NCI-H2227 (cell line): ENCODE results near the gene IFNL3.
"Not testable (repeated sequence)": the region's sequence is repeated elsewhere in the genome, so short reads cannot be mapped to it uniquely, and the experiment has no call there.

Experiments
- DNase-seq: peaks from one replicate; lab custom pipeline; 2025; ENCODE audit not compliant: unreplicated experiment; lab: John Stamatoyannopoulos, UW

Gene IFNL3

DNA sequence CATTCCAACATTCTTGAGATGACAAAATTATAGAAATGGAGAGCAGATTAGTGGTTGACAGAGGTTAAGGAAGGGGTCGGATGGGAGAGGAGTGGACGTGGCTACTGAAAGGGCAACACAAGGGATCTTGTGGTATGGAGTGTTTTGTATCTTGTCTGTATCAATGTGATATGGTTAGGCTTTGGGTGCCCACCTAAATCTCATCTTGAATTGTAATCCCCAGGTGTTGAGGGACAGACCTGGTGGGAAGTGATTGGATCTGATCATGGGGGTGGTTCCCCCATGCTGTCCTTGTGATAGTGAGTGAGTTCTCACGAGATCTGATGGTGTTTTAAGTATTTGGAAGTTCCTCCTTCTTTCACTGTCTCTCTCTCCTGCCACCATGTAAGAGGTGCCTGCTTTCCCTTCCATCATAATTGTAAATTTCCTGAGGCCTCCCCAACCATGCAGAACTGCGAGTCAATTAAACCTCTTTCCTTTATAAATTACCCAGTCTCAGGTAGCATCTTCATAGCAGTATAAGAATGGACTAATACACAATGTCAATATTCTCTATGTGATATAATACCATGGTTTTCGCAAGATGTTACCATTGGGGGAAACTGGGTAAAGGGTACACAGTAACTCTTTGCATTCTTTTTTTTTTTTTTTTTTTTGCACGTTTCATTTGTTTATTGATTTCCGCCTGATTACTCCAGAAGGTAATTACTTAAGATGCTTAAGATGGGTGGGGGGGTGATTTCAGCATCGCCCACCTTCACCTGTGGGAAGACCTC lies 8.8 kb upstream of the IFNL3 start:
- no peak for DNase-seq

DNA sequence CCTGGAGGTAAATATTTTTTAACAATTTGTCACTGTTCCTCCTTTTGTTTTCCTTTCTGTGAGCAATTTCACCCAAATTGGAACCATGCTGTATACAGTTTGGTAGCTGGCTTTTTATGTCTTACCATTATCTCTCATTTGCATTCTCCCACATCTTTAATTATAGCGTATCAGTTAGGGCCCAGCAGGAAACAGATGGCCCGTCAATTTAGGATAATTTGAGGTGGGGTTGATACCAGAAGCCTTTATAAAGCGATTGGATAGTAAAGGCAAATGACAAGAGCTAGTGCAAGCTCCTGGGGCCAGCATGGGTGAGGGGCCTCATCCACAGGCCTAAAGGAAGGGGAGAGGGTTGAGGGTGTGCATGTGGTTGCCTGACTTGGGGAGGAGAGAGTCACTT lies 7.7 kb upstream of the IFNL3 start:
- DNase-seq = no peak

DNA sequence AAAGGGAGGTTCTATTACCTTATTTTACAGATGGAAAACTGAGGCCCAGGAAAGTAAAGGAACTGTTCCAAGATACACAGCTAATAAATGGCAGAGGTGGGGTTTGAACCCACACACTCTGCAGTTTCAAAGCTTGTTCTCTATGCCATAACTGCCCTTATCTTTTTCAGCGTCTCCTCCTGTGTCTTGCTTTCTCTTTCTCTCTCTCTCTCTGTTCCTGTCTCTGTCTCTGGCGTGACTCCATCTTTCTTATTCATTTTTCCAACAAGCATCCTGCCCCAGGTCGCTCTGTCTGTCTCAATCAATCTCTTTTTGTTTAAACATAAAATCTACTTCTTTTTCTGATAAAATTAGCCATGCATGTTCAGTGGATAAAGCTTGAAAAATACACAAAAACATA lies 7.0 kb upstream of the IFNL3 start:
- no peak for DNase-seq

DNA sequence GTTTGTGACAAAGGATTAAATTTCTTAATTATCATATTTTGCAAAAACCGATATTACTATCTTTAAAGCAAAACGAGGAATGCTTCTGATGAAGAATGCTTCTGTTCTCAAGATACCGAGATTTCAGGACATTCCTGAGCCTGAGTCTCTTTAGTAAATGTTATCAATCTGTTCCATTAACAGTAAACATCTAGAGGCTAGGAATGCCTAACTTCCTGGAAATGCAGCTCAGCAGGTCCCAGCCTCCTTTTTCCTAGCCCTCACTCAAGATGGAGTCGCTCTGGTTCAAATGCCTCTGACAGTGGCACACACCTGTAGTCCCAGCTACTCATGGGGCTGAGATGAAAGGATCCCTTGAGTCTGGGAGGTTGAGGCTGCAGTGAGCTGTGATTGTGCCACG lies 6.3 kb upstream of the IFNL3 start:
- no peak for DNase-seq

DNA sequence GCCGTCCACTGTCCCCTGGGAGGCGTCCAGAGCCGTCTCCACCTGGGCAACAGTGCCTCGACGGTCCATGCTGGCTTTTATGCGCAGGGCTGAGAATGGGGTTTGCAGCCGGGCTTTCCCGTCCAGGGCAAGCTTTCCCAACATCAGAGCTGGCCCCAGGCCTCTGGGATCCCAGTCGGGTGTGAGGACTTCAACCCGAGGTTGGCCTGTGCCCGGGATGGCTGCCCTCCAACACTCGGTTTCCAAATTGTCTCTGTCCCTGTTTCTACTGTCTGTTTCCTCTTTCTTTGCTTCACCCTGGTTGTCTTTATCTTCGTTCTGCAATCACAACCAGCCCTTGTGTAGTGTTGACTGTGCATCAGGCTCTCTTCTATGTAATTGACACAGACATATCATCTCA lies 4.0 kb upstream of the IFNL3 start, which contains the start of gene IFNL4:
IFNL4 (minus strand) TSS at position 51 of the 400 bp plus-strand sequence.
- DNase-seq = no peak

DNA sequence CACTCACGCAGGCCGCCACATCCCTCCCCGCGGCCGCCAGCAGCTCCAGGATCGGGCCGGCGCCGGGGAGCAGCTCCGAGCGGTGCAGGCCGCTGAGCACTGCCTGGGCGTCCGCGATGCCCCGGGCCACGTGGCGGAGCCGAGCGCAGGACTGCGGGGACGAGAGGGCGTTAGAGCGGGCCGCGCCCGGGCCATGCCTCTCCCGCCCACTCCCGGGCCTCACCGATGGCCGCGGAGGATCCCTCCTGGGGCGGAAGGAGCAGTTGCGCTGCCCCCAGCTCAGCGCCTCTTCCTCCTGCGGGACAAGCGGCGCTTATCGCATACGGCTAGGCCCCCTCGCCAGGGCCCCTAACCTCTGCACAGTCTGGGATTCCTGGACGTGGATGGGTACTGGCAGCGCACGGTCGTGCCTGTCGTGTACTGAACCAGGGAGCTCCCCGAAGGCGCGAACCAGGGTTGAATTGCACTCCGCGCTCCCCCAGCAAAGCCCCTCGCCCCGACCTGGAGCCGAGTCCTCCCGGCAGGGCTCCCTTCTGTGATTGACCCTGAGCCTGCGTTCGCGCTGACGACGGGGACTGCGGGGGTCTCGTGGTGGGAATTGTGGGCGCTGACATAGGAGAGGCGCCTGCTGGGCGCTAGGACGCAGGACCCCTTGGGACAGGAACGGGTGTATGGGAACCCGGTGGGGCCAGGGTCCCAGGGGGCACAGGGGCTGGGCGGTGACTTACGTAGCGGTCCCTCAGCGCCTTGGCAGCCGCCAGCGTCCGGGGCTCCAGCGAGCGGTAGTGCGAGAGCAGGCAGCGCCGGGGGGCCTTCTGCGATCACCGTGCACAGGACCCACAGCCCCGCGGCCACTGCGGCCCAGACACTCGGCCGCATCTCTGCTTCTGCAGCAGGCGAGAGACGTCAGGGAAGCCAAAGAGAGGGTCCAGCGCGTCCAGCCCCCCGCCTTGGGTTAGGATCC lies 3.2 kb upstream of the IFNL3 start:
- no peak for DNase-seq

DNA sequence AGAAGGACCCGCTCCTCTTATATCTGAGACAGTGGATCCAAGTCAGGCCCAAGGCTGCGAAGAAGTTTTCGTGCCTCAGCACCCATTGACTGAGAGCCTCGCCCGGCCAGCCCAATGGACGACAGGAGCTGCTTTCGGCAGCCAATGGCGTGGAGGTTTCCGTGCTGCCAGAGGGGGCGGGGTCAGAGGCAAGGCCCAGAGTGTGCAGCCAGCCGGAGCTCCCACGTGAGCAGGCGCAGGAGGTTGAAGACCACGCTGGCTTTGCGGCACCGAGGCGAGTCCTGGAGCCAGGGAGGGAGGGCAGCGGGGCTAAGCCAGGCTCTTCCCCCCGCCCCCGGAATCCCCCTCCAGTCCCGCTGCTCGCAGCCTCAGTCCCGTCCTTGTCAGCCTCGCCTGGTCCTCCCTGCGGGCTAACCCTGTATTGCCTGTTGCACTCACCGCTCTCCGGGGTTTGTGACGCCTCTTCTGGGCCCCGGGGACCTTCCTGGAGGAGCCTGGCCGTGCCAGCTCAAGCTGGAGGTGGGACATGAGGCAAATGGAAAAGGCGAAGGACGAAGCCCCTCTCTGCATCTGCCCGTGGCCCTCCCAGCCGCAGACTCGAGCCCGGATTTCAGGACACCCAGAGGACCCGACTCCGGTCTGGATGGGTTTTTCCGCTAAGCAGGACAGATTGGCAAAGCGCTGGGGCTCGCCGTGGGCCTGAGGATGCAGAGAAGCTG lies 2.3 kb upstream of the IFNL3 start:
- DNase-seq = no peak

DNA sequence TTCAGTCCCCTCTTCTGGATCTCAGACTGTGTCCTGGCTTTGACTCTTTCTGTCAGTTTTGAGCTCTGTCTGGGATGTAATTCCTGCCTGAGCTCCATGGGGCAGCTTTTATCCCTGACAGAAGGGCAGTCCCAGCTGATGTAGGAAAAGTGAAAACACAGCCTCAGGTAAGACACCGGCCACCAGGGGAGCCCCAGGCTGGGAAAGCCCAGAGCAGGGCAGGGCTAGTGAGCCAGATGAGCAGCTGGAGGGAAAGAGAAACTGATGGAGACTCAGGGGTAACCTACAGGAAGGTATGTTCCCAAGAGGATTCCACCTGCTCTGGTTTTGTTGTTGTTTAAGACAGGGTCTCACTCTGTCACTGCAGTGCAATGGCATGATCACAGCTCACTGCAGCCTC lies 360 bp upstream of the IFNL3 start:
- not testable (repeated sequence) for DNase-seq

DNA sequence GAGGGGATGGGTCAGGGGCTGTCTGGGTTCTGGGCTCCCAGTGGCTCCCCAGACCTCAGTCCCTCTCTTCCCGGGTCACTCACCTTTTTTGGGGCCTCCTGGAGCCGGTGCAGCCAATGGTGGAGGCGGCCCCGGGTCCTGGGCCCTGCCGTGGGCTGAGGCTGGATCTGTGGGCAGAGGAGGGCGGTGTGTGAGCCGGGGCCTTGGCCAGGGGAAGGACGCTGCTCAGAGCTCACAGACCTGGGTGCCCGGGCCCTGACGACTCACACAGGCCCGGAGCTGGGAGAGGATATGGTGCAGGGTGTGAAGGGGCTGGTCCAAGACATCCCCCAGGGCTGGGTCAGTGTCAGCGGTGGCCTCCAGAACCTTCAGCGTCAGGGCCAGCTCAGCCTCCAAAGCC lies 1.1 kb downstream of the IFNL3 start:
- not testable (repeated sequence) for DNase-seq

DNA sequence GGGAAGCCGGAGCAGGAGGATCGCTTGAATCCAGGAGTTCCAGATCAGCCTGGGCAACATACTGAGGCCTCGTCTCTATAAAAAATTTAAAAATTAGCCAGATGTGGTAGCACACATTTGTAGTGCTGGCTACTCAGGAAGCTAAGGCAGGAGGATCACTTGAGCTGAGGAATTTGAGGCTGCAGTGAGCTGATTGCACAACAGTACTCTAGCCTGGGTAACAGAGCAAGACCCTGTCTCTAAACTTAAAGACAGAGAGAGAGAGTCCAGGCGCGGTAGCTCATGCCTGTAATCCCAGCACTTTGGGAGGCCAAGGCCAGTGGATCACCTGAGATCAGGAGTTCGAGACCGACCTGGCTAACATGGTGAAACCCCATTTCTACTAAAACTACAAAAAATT lies 4.4 kb downstream of the IFNL3 start:
- no peak for DNase-seq

DNA sequence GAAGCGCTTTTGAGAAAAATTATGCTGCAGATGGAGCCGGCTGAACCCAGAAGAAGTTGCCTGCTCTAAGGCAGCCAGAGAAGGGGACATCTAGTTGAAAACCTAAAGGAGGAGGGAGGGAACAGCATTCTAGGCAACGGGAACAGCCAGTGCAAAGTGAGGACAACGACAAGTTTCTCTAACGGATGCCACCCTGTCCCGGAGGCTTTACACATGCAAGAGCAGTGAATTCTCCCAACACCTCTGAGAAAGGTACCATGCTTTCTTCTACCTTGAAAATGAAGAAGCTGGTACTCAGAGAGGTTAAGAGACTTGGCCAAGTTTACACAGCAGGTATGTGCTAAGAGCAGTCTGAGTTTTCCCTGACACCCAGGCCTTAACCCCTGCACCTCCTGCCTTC lies 5.9 kb downstream of the IFNL3 start:
- DNase-seq = no peak

DNA sequence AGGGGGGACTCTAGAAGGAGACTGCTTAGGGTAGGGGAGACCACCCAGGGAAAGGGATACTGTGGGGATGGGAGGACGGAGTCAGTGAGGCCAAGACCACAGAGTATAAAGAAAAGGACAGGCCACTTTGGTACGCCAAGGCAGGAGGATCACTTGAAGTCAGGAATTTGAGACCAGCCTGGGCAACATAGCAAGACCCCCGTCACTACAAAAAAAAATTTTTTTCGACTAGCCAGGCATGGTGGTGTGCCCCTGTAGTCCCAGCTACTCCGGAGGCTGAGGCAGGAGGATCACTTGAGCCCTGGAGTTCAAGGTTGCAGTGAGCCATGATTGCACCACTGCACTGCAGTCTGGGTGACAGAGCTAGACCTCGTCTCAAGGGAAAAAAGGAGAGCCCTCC lies 6.6 kb downstream of the IFNL3 start:
- no peak for DNase-seq

DNA sequence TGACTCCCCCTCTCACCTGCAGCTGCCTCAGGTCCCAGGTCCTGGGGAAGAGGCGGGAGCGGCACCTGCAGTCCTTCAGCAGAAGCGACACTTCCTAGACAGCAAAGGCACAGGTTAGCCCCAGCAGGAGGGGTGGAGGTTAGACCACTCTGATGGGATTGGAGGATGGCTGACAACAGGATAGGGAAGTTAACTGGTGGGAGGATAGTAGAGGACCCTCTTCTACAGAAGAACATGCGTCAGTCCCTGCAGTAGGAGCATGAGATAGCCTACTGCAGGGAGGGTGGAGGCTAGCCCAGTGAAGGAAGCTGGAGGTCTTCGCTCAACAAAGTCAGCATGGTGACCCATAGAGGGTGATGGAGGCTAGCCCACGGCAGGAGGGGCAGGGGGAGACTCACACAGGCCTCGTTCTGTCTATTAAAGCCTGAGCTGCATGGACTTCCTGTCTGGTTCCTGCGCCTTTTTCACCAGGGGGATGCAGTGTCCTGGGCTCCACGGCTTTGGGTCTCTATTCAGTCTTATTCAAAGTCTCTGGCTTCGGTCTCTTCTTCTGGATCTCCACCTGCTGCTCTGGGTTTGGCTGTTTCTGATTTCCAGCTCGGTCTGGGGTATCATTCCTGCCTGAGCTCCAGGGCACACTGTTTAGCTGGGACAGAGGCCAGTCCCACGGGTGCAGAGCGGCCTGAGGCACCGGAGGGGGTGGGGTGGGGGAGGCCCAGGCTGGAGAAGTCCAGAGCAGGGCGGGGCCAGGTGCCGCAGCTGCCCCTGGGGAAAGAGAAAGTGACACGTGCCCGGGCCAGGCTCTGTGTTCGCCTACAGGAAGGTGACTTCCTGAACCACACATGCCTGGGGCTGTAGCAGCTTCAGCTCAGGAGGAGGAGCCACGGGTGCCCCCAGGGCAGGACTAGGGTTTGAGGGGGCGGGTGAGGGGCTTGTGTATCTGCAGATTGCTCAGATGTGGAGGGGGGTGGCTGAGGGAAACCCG lies 7.3 kb downstream of the IFNL3 start:
- DNase-seq = peak; percentile 58

DNA sequence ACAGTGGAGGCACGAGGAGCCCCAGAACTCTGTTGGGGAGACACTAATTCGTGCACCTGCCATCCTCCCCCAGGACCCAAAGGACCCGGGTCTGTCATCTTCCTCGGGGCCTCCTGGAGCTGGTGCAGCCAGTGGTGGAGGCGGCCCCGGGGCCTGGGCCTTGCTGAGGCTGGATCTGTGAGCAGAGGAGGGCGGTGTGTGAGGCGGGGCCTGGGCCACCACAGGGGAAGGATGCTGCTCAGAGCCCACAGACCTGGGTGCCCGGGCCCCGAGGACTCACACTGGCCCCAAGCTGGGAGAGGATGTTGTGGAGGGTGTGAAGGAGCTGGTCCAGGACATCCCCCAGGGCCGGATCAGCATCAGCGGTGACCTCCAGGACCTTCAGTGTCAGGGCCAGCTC lies 8.3 kb downstream of the IFNL3 start:
- no peak for DNase-seq

DNA sequence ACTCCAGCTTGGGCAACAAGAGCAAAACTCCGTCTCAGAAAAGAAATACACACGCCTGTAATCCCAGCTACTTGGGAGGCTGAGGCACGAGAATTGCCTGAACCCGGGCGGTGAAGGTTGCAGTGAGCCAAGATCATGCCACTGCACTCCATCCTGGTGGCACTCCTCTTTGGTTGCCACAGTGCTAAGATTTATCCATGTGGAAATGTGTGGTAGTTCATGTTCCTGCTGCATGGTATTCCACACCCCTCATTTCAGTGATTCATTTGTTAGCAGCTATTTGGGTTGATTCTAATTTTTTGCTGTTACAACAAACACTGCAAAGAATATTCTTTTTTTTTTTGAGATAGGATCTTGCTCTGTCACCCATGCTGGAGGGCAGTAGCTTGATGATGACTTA lies 12.1 kb downstream of the IFNL3 start:
- no peak for DNase-seq

DNA sequence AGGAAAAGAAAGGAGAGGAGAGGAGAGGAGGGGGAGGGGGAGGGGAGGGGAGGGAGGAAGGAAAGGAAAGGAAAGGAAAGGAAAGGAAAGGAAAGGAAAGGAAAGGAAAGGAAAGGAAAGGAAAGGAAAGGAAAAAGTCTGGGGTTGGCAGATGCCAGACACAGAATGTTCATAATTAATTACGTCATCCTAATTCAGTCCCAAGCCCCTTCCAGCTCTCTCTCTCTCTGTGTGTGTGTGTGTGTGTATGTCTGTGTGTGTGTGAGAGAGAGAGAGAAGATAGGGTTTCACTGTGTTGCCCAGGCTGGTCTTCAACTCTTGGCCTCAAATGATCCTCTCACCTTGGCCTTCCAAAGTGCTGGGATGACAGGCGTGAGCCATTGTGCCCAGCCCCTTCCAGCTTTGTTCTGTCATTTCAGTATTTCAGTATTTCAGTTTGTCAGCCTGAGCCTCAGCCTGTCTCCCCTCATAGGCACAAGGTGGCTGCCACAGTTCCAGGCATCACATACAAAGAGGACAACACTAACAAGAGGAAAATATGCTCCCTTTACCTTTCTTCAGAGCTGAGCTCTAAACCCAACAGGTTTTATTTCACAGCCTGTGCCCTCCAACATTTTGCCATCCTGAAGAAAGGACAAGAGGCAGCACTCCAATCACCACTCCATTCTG lies 14.6 kb downstream of the IFNL3 start:
- DNase-seq = no peak

DNA sequence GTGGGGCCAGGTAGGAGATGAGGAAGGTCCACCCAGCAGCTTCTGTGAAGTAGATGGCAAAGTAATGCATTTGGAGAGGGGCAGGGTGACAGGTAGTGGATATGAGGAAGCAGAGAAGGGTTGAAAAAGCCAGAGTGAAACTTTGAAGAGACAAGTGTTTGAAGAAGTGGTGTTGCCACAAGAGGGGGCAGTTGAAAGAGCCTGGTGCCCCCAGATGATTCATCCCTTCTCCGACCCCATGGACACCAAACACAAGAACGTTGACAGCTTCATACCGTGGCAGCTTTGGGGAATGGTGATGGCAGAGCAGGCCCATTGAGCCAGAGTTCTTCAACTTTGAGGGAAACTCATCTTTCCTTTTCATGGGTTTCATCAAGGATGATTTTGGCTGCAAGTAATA lies 19.9 kb downstream of the IFNL3 start:
- DNase-seq = no peak

DNA sequence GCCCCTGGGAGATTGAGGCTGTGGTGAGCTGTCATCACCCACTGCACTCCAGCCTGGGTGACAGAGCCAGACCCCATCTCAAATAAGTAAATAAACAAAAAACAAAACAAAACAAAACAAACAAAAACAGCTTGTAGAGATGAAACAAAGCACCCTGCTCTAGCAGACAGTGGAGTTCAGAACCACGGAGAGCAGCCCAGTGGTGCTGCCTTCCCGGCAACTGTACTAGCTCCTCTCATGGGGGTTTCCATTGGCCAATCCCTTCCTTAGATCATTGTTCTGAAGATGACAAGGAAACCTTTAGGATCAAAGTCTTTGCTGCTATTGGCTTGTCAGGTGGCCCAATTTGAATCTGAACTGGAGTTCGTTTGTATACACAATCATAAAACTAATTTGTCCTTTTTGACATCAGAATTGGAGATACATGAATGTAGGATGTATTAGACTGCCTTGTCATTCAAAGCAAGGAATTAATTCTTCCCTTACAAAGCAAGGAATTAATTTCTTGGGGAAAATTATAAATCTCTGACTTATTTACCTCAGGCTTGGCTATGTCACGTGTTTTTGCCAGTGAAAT lies 21.0 kb downstream of the IFNL3 start:
- DNase-seq = no peak

DNA sequence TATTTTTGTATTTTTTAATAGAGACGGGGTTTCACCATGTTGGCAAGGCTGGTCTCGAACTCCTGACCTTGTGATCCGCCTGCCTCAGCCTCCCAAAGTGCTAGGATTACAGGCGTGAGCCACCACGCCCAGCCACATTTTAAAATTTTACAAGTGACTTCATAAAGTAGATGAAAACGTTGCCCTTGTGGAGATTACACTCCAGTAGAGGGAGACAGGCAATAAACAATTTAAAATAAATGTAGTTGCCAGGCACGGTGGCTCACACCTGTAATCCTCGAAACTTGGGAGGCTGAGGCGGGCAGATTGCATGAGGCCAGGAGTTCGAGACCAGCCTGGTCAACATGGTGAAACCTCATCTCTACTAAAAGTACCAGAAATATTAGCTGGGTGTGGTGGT lies 25.7 kb downstream of the IFNL3 start:
- DNase-seq = not testable (repeated sequence)
